HG02623 (cell line): Measurements from ENCODE around the gene NUTM2F.
"Not testable (repeated sequence)": the region's sequence is repeated elsewhere in the genome, so short reads cannot be mapped to it uniquely, and the experiment has no call there.

Experiments
- ATAC-seq: cut with Tn5 transposase; IDR thresholded peaks from one replicate; pipeline ENCODE4 v1.9.1; 2021; ENCODE audit warnings: moderate library complexity; ENCODE audit not compliant: unreplicated experiment

The NUTM2F gene

GRCh38 chr9:94315034-94315984 is 13.1 kb downstream of the NUTM2F start:
- not testable (repeated sequence) for ATAC-seq

GRCh38 chr9:94303321-94303720 is 25.1 kb downstream of the NUTM2F start:
- ATAC-seq: no peak

DNA sequence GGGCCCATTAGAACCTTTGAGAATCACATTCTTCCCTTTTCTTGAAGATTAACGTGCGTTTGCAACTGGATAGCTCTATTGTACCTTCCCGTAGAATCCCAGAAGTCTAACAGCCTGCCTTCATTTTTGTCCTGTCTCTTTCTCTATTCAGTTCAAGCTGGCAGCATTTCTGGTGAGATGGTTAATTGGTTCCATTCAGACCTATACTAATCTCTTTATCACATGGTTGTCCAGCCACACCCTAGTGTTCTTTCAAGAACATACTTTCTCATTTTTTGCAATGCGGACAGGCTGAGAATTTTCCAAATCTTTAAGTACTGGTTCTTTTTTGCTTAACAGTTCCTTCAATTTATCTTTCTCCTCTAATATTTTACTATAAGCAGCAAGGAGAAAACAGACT is 26.0 kb downstream of the NUTM2F start:
- no peak for ATAC-seq

- no peak for ATAC-seq
These were observed 26.9 kb downstream of the NUTM2F start for GRCh38 chr9:94301583-94301982.

DNA sequence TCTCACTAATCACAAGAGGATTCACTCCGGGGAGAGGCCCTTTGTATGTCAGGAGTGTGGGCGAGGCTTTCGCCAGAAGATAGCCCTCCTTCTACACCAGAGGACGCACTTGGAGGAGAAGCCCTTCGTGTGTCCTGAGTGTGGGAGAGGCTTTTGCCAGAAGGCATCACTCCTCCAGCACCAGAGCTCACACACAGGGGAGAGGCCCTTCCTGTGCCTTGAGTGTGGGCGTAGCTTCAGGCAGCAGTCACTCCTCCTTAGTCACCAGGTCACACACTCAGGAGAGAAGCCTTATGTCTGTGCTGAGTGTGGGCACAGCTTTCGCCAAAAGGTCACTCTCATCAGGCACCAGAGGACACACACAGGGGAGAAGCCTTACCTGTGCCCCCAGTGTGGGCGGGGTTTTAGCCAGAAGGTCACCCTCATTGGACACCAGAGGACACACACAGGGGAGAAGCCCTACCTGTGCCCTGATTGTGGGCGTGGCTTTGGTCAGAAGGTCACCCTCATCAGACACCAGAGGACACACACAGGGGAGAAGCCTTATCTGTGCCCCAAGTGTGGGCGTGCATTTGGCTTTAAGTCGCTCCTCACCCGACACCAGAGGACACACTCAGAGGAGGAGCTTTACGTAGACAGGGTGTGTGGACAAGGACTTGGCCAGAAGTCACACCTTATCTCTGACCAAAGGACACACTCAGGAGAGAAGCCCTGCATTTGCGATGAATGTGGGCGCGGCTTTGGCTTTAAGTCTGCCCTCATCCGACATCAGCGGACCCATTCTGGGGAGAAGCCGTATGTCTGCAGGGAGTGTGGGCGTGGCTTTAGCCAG is 27.8 kb downstream of the NUTM2F start:
- ATAC-seq: no peak

- no peak for ATAC-seq
These were observed 29.4 kb downstream of the NUTM2F start for GRCh38 chr9:94298949-94299599.

GRCh38 chr9:94289691-94290090 is 38.8 kb downstream of the NUTM2F start:
- no peak for ATAC-seq

GRCh38 chr9:94287877-94288513 is 40.4 kb downstream of the NUTM2F start:
- ATAC-seq: no peak

- no peak for ATAC-seq
These were observed 42.3 kb downstream of the NUTM2F start for GRCh38 chr9:94286116-94286515.

GRCh38 chr9:94281101-94281500 is 47.3 kb downstream of the NUTM2F start:
- no peak for ATAC-seq

DNA sequence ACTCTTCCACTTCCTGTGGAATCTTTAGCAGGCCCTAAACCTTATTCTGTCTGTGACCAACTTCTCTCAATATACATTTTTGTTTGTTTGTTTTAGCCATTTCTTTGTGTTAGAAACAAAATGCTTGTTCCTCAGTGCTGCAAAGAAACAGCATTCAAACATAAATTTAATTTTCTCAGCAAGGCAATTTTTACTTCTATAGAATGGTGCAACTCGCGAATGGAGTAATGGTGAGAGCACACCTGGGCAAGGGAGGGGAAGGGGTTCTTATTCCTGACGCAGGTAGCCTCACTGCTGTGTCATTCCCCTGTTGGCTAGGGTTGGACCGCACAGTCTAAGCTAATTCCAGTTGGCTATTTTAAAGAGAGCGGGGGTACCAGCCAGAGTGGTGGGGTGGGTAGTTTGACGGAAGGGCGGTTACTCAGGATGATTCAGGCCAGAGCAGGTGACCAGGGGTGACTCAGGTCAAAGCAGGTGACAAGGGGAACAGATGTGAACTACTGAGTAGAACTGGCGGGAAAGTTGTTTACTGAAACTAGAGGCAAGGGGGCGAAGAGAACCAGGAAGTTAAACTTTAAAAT is 47.9 kb downstream of the NUTM2F start:
- no peak for ATAC-seq

- ATAC-seq: no peak
These were observed 50.4 kb downstream of the NUTM2F start for GRCh38 chr9:94277885-94278536.

DNA sequence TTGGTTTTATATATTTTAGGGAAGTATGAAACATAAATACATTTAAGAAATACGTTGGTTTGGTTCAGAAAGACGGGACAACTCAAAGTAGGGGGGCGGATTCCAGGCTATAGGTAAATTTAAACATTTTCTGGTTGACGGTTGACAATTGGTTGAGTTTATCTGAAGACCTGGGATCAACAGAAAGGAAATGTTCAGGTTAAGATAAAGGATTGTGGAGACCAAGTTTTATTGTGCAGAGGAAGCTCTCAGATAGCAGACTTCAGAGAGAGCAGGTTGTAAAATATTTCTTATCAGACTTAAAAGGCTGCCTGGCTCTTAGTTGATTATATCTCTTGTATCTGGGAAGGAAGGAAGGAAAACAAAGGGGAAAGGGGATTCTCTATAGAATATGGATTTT is 51.4 kb downstream of the NUTM2F start:
- ATAC-seq: not testable (repeated sequence)

DNA sequence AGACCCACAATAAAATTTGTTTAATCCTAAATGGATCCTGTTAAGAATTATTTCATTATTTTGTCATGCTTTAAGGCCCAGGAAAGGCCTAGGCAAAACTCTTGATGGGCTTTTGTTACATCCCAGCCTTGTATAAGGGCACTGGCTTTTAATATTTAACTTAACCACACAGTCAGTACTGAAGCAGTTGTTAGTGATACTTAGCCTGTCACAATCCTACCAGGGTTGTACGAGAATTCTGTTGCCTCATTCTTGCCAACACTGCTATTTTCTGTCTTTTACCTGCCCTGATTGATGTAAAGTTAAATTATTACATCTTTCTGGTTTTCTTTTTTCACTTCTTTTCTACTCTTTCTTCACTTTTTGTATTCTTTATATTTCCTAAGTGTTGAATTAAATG is 58.4 kb downstream of the NUTM2F start:
- no peak for ATAC-seq

DNA sequence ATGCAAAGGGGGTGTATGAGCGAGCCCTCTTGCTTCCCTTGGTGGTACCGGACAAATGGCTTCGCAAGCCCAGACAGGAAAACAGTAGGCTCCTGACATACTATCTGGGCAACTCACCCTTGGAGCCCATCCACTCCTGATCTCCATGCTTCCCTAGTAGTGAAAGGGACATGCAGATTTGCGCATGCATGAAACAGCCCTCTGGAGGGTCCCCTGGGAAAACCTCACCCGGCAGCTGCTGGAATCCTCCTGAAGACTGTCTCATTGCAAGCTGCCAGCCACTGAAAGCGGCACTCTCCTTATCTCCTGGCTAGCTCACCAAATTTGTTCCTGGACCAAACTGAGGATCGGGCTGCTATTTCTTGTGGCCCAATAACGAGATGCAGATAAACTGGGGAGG is 59.2 kb downstream of the NUTM2F start:
- no peak for ATAC-seq
